Stomach (tissue), 4 donors: Measurements from ENCODE around the gene UBE2Q2.
"Not testable (repeated sequence)": the region's sequence is repeated elsewhere in the genome, so short reads cannot be mapped to it uniquely, and the experiment has no call there.

ENCODE experiments used
- CTCF ChIP-seq, 7 experiments: fragments of 450-650 bp in 4 of 7; fragments of 200-600 bp in 3 of 7; sonication (generic) in 3 of 7; IDR thresholded peaks; one replicate each; pipeline ENCODE4 v1.5.1; 2016 to 2019; ENCODE audit warnings: antibody characterized with exemption in 7 of 7, control low read depth in 2 of 7, mild to moderate bottlenecking in 1 of 7
- EP300 ChIP-seq: sonication (generic); formaldehyde crosslinking; IDR thresholded peaks from one replicate; pipeline ENCODE4 v1.6.1; 2017; ENCODE audit warnings: antibody characterized with exemption
- POLR2A ChIP-seq, 4 donors: fragments of 450-650 bp; IDR thresholded peaks; one replicate each; pipeline ENCODE4 v1.6.1; 2016; ENCODE audit warnings: antibody characterized with exemption in 4 of 4, control low read depth in 2 of 4, mild to moderate bottlenecking in 1 of 4, moderate library complexity in 1 of 4
- POLR2AphosphoS5 ChIP-seq, 3 donors: sonication (generic); formaldehyde crosslinking; IDR thresholded peaks; one replicate each; pipeline ENCODE4 v1.6.1; 2016; ENCODE audit warnings: antibody characterized with exemption in 3 of 3

DNA sequence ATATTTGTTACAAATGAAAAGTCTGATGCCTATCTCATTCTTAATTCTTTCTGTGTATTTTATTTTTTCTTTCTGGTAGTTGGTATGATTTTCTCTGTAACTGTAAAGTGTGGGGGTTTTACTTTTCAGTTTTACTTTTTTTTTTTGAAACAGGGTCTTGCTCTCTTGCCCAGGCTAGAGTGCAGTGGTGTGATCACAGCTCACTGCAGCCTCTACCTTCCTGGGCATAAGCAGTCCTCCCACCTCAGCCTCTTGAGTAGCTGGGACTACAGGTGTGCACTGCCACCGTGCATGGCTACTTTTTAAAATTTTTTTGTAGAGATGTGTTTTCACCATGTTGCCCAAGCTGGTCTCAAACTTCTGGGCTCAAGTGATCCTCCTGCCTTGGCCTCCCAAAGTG lies 22.8 kb downstream of the UBE2Q2 start:
- not testable (repeated sequence) for TF ChIP-seq POLR2A (IDR thresholded peaks at IDR 0.05); CTCF (IDR thresholded peaks at IDR 0.05); POLR2AphosphoS5 (IDR thresholded peaks at IDR 0.05); EP300
